ENCODE results near the gene DGKB.

DNA sequence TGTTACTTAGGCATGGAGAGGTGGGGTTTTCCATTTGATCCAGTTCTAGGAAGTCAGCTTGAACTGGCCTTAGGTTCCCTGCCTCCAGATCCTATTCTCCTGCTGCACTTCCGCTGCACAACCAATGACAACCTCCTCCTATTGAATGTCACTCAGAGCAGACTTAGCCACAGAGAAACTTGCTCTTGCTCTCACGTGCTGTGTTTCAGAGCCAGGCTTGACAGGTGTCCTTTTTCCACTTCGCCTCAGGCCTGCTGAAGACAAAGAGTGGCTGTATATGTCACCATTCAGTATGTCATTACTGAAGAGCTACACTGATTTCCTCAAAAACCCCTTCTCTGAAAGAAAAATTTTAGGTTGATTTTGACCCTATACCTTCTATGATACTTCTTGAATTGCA lies 797.7 kb downstream of the DGKB start:
- TF ChIP-seq, protein P1, sequence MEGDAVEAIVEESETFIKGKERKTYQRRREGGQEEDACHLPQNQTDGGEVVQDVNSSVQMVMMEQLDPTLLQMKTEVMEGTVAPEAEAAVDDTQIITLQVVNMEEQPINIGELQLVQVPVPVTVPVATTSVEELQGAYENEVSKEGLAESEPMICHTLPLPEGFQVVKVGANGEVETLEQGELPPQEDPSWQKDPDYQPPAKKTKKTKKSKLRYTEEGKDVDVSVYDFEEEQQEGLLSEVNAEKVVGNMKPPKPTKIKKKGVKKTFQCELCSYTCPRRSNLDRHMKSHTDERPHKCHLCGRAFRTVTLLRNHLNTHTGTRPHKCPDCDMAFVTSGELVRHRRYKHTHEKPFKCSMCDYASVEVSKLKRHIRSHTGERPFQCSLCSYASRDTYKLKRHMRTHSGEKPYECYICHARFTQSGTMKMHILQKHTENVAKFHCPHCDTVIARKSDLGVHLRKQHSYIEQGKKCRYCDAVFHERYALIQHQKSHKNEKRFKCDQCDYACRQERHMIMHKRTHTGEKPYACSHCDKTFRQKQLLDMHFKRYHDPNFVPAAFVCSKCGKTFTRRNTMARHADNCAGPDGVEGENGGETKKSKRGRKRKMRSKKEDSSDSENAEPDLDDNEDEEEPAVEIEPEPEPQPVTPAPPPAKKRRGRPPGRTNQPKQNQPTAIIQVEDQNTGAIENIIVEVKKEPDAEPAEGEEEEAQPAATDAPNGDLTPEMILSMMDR (IDR thresholded peaks at IDR 0.05) = no peak
- TF ChIP-seq POLR2A (IDR thresholded peaks at IDR 0.05) (no peak), EP300 (IDR thresholded peaks at IDR 0.05) (no peak)

Measured in ovary (tissue), 3 donors.